T-helper 2 cell treated with Interferon-gamma antibody and Interleukin-4, amounts not matched to agents 100 ng/mL and 5 ng/mL, for 36 hours (primary cell): Measurements from ENCODE around the gene C1orf115. TPM values are rescaled to one million over a fixed set of nuclear protein-coding genes. Genes with fewer than 3 reads are reported as not detected.

Experiments used
- total RNA-seq: library from RNA; stranded (reverse); gene quantifications from 2 replicates; pipeline ENCODE4 v1.2.3, GENCODE V29; 2022

Gene C1orf115
- total RNA-seq, 1 donor from 2014 or later, result 0.34 TPM

Other genes starting within 250 kb of the C1orf115 start
- gene MARK1, start 162.2 kb upstream of the C1orf115 start, total RNA-seq, result not detected in 2 replicates
- gene MTARC2, start 58.0 kb downstream of the C1orf115 start, total RNA-seq, result not detected in 2 replicates
- not detected in 2 replicates for gene MTARC1, start 96.5 kb downstream of the C1orf115 start, total RNA-seq
- gene HLX, start 189.1 kb downstream of the C1orf115 start, total RNA-seq, result 0.91 and 1.1 TPM in 2 replicates